Ureter (tissue), 1 donor: ENCODE results near the gene CDK19. TPM values are rescaled to one million over a fixed set of nuclear protein-coding genes. Genes with fewer than 3 reads are reported as not detected.
"Not testable (repeated sequence)": the region's sequence is repeated elsewhere in the genome, so short reads cannot be mapped to it uniquely, and the experiment has no call there.

ENCODE experiments used
- DNase-seq: peaks from one replicate; pipeline ENCODE4 v3.0.0-alpha.2; 2020; ENCODE audit warnings: low spot score
- total RNA-seq: library from RNA; stranded (reverse); gene quantifications from one replicate; pipeline ENCODE4 v1.2.4, GENCODE V29; 2023
- donor health status: DM: yes; HTN: yes; CAD: no.

Gene CDK19
- total RNA-seq, 1 donor from 2014 or later = 12.4 TPM

DNA sequence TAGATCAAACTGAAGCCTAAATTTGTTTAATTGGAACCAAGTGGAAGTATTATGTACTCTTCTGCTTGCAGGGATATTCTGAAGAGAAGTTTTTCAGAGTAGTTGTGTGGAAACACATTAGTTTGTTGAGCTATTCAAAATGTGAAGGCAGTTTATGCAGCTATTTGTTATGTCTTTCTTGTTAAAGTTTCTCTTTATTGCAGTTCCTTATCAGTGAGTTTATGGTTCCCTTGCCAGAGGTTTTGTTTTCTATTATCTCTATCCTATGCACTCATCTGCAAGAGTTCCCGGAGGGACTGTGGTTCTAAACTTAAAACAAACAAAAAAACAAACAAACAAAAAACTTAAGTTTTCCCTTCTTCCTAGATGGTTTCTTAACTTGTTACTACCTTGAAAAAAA lies 195.2 kb downstream of the CDK19 start:
- DNase-seq = no peak

- no peak for DNase-seq
Observed at GRCh38 chr6:110619275-110619908, 195.9 kb downstream of the CDK19 start.

DNA sequence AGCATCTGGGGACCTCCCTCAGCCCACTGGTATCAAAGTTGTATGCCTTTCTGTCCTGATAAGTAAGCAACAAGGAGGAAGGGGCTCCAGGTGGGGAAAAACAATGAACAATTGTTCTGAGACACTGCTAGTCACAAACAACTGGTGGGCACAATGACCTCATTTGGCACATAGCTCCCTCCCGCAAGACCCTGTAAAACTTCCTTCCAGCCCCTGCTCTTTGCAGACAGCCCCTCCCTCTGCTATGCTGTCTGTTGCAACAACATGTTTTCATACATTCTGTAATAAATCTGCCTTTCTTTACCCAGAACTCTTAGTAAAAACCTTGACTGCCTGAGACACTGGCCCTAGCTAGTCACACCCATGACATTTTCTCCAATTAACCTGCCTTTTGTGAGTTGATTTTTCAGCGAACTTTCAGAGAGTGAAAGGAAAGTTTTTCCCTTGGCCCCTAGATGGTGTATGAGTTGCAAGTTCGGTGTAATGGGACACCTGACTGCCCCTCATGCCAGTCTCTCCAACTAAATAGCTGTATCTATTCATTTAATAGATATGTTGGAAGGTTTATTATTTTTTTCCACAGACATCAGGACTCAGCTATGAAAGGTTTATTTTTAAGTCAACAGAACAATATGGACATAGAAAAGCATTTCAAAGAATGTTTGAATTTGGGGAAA lies 196.5 kb downstream of the CDK19 start:
- DNase-seq = no peak

- no peak for DNase-seq
Observed at GRCh38 chr6:110617057-110617456, 198.2 kb downstream of the CDK19 start.

GRCh38 chr6:110615722-110616121 lies 199.5 kb downstream of the CDK19 start:
- no peak for DNase-seq

GRCh38 chr6:110614586-110614985 lies 200.7 kb downstream of the CDK19 start:
- DNase-seq = no peak

DNA sequence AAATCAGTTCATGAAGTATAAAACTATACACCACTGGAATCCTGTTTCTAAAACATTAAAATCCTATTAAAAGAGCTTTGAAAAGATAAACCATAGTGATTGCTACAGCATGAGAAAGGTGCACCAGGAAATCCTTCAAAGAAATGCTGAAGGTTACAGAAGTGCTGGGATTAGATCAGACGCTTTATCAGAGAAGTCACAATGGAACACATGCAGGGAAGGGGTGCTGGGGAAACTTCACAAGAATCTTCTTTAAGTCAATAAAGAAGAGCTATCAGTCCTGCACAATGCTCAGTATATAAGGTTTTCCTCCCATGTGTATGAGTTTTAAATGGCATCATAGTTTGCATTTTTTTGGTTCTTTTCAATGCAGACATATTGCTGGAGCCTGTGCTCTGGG lies 201.2 kb downstream of the CDK19 start:
- no peak for DNase-seq

- DNase-seq = no peak
Observed at GRCh38 chr6:110613356-110613755, 201.9 kb downstream of the CDK19 start.

DNA sequence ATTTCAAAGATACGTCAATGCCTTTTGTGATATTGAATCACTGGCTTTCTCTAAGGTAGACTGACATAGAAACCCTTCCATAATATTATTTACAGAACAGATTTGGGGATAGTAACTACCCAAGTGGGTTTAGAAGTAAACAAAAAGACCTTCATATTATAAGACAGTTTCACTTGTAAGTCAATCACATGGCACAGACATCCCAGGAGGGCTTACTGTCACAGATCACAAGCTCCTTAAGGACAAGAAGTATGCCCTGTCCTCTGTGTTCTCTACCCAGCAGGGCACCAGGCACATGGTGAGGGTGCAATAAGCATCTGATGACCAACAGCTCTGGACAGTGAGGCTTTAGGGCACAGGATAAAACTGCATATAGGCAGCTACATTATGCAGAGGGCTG lies 203.0 kb downstream of the CDK19 start:
- no peak for DNase-seq

DNA sequence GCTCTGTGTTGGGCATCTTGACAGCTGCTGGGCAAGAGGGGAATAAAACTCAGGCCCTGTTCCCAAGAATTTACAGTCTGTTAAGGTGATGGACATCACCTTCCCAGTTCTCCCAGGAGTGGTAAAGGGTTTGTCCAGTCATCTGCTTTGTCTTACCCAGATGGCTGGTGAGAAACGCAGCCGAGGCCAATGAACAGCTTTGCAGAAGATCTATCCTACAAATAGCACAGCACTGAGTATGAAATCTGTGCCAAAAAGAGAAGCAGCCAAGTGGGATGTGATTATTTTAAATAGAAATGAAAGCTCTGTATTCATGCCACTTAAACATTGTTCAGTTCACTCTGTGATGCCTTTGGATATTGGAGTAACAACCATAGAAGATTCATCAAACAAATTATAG lies 206.2 kb downstream of the CDK19 start:
- no peak for DNase-seq

DNA sequence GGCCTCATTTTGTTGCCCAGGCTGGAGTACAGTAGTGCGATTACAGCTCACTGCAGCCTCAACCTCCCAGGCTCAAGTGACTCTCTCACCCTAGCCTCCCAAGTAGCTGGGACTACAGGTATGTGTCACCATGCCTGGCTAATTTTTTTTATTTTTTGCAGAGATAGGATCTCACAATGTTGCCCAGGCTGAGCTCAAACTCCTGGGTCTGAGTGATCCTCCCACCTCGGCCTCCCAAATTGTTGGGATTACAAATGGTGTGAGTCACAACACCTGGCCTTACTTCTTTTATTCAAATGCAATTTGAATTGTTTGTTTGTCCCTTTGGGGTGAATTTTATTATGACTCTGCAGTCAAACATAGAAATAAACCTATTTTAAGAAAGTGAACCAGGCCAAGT lies 207.1 kb downstream of the CDK19 start:
- no peak for DNase-seq

GRCh38 chr6:110606151-110606550 lies 209.1 kb downstream of the CDK19 start:
- DNase-seq = no peak

DNA sequence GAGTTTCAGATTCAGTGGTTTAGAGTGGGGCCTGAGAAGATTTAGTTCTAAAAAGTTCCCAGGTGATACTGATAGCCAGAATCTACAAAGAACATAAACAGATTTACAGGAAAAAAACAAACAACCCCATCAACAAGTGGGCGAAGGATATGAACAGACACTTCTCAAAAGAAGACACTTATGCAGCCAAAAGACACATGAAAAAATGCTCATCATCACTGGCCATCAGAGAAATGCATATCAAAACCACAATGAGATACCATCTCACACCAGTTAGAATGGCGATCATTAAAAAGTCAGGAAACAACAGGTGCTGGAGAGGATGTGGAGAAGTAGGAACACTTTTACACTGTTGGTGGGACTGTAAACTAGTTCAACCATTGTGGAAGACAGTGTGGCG lies 214.6 kb downstream of the CDK19 start:
- DNase-seq = not testable (repeated sequence)

GRCh38 chr6:110597761-110598160 lies 217.5 kb downstream of the CDK19 start:
- no peak for DNase-seq

DNA sequence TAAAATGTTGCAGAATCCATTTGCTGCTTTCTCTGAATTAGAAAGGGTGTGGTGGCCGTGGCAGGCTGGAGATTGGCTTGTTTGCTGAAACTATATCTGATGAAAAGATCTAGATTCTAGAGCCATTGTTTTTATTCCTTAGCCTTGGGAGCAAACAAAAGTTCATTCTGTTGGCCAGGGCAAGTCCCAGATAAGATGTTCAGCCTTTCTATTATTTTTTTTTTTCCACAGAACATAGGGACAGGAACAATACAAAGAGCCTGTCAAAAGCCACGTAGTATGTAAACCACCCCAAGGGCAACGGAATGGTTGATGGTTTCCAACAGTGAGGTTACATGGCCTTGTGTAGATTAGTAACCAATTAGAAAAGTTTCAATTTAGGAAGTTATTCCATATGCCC lies 218.9 kb downstream of the CDK19 start:
- no peak for DNase-seq

- no peak for DNase-seq
Observed at GRCh38 chr6:110595112-110595511, 220.2 kb downstream of the CDK19 start.

DNA sequence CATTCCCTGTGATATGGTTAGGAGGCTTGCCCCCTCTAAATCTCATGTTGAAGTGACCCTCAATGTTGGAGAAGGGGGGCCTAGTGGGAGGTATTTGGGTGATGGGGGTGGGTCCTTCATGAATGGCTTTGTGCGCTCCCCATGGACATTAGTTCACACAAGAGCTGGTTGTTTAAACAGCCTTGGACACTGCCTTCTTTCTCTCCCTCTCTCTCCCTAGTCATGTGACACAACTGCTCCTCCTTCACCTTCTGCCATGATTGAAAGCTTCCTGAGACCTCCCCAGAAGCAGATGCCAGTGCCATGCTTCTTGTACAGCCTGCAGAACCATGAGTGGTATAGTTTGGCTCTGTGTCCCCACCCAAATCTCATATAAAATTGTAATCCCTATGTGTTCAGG lies 221.6 kb downstream of the CDK19 start:
- no peak for DNase-seq

- DNase-seq = no peak
Observed at GRCh38 chr6:110592765-110593164, 222.5 kb downstream of the CDK19 start.

DNA sequence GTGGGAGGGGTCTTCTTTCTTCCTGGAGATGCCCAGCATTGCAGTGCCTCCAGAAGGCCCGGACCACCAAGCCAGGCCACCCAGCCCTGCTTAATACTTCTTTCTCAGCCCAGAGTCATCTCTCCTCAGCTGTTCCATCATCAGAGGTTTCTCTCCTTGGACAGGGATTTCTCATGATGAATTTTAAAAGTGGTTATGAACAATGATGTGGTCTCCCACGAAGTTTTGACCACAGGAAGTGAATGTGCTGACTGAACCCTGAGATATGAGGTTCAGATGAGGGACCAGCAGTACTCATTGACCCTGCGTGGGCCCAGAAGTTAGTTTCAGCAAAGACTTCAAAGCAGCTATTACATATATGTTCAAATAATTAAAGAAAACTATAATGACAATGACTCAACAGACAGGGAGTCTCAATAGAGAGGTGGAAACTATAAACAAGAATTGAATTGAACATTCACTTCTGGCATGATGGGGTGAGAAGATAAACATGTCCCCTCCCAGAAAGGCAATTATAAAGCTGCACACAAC lies 224.4 kb downstream of the CDK19 start:
- DNase-seq = no peak

GRCh38 chr6:110589865-110590513 lies 225.3 kb downstream of the CDK19 start:
- no peak for DNase-seq

DNA sequence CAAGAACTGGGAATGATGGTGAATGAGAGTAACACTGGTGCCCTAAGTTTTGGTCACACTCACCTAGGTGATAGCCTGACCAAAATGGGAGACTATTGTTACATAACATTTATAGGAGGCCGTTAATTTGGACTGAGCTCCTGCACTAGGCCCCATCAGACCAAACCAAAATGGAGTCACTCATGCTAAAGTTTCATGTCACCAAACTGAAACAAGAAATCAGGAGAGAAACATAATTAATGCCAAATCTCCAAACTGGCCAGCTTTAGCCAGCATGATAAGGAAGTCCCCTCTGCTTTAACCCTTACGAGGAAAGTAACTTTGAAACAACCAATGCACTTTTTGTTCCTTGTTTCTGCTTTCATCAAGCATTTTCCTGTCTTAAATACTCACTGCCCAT lies 227.9 kb downstream of the CDK19 start:
- no peak for DNase-seq

DNA sequence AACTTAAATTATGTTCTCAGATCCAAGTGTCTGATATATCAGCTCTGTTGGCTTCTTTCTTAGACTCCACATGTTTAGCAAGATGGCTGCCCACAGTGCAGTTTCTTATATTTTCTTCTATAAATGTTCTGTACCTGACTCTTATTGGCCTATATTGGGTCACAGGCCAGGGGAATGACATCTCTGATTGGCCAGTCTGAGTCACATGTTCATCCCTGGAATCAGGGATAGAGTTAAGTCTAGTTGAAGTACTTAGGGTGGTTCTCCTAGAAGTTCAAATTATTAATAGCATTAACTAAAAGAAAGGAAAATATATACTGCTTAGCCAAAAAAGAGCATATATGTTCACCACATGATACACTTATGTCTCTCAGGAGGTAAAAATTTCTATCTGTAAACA lies 233.6 kb downstream of the CDK19 start:
- DNase-seq = no peak

GRCh38 chr6:110577596-110578167 lies 237.6 kb downstream of the CDK19 start:
- DNase-seq = not testable (repeated sequence)
